Measurements from ENCODE around the gene GABRG3.

Gene GABRG3

GRCh38 chr15:27429577-27429976 lies 458.6 kb downstream of the GABRG3 start:
- no peak for DNase-seq

- DNase-seq: no peak
These were observed 462.6 kb downstream of the GABRG3 start for GRCh38 chr15:27433604-27434003.

GRCh38 chr15:27438403-27439375 lies 467.7 kb downstream of the GABRG3 start:
- no peak for DNase-seq

- DNase-seq: no peak
These were observed 470.1 kb downstream of the GABRG3 start for GRCh38 chr15:27441120-27441519.

GRCh38 chr15:27448234-27448633 lies 477.3 kb downstream of the GABRG3 start:
- no peak for DNase-seq

GRCh38 chr15:27448986-27449385 lies 478.0 kb downstream of the GABRG3 start:
- DNase-seq: no peak

- DNase-seq: no peak
These were observed 479.0 kb downstream of the GABRG3 start for GRCh38 chr15:27449941-27450340.

- no peak for DNase-seq
These were observed 483.5 kb downstream of the GABRG3 start for GRCh38 chr15:27454281-27455075.

- DNase-seq: no peak
These were observed 485.8 kb downstream of the GABRG3 start for GRCh38 chr15:27456807-27457206.

- DNase-seq: no peak
These were observed 486.8 kb downstream of the GABRG3 start for GRCh38 chr15:27457766-27458165.

- DNase-seq: no peak
These were observed 487.5 kb downstream of the GABRG3 start for GRCh38 chr15:27458345-27459084.

GRCh38 chr15:27459836-27460235 lies 488.9 kb downstream of the GABRG3 start:
- no peak for DNase-seq

GRCh38 chr15:27461181-27461580 lies 490.2 kb downstream of the GABRG3 start:
- no peak for DNase-seq

- DNase-seq: no peak
These were observed 492.6 kb downstream of the GABRG3 start for GRCh38 chr15:27463525-27464088.

- DNase-seq: no peak
These were observed 494.1 kb downstream of the GABRG3 start for GRCh38 chr15:27464941-27465612.

GRCh38 chr15:27466758-27467157 lies 495.8 kb downstream of the GABRG3 start:
- no peak for DNase-seq

- DNase-seq: no peak
These were observed 497.2 kb downstream of the GABRG3 start for GRCh38 chr15:27468151-27468591.

GRCh38 chr15:27473845-27474244 lies 502.9 kb downstream of the GABRG3 start:
- no peak for DNase-seq

GRCh38 chr15:27475395-27475794 lies 504.4 kb downstream of the GABRG3 start:
- DNase-seq: no peak

- DNase-seq: peak; percentile 86
These were observed 508.5 kb downstream of the GABRG3 start for GRCh38 chr15:27479296-27480140.

- no peak for DNase-seq
These were observed 509.2 kb downstream of the GABRG3 start for GRCh38 chr15:27480141-27480530.

Measured in COR-L47 (cell line).